ENCODE data around the gene HEPACAM. TPM values are rescaled to one million over a fixed set of nuclear protein-coding genes. Genes with fewer than 3 reads are reported as not detected.

The HEPACAM gene
- total RNA-seq, 4 donors from 2014 or later, result 0.40 to 0.70 TPM; not detected in 2

DNA sequence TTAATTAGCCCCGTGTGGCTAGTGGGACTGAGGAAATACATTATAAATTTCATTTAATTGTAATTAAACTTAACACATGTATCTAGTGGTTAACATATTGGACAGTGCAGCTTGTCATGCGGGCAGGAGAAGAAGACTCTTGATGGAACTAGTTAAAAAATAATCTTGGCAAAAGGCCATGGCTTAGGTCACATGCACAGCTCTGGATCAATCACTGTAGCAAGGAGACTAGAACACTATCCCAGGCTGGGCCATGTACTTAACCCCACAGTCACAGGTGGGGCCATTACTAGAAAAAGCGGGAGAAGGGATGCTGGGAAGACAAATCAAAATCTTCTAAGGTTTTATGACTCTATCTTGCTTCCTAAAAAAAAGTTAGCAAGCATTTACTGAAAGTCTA, 8.7 kb upstream of the HEPACAM start:
- no peak for TF ChIP-seq POLR2A (IDR thresholded peaks at IDR 0.05)
- TF ChIP-seq, protein P1, sequence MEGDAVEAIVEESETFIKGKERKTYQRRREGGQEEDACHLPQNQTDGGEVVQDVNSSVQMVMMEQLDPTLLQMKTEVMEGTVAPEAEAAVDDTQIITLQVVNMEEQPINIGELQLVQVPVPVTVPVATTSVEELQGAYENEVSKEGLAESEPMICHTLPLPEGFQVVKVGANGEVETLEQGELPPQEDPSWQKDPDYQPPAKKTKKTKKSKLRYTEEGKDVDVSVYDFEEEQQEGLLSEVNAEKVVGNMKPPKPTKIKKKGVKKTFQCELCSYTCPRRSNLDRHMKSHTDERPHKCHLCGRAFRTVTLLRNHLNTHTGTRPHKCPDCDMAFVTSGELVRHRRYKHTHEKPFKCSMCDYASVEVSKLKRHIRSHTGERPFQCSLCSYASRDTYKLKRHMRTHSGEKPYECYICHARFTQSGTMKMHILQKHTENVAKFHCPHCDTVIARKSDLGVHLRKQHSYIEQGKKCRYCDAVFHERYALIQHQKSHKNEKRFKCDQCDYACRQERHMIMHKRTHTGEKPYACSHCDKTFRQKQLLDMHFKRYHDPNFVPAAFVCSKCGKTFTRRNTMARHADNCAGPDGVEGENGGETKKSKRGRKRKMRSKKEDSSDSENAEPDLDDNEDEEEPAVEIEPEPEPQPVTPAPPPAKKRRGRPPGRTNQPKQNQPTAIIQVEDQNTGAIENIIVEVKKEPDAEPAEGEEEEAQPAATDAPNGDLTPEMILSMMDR (IDR thresholded peaks at IDR 0.05 in 4 of 5, conservative IDR thresholded peaks at IDR 0.05 in 1 of 5), result no peak
- Histone ChIP-seq H3K9me3 (no peaks in the 10 kb centered on the region), H3K27ac (no peak overlapping the region), H3K27me3 (no peaks in the 10 kb centered on the region), H3K36me3 (no peaks in the 10 kb centered on the region), H3K4me1 (no peaks in the 10 kb centered on the region), H3K4me3 (no peak overlapping the region)
- intact Hi-C loops (cut with DNase I; ENCODE audit: low total_unique reads), result no loop called here
- in situ Hi-C loops (cut with MboI; ENCODE audit: low sequenced_read_pairs in 4 of 4), result no loop called here
- ATAC-seq (no peak), DNase-seq (no peak)

DNA sequence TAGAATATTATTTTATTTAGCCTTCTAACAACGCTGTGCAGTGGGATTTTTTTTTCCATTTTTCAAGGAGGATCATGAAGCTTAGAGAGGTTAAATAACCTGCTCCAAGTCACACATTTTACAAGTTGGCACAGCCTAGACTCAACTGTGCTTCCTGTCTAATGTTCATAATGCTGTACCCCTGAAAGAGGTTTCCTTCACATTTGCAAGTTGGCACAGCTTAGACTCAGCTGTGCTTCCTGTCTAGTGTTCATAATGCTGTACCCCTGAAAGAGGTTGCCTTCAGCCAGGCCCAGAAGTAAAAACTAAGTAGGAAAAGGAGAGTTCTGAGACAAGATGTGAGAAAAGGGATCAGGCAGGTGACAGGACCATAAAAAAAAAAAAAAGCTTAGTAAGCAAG, 7.9 kb upstream of the HEPACAM start:
- DNase-seq (no peak), ATAC-seq (no peak)
- Histone ChIP-seq H3K9me3 (no peaks in the 10 kb centered on the region), H3K27ac (no peak overlapping the region), H3K27me3 (no peaks in the 10 kb centered on the region), H3K36me3 (no peaks in the 10 kb centered on the region), H3K4me1 (no peaks in the 10 kb centered on the region), H3K4me3 (no peak overlapping the region)
- TF ChIP-seq, protein P1 (IDR thresholded peaks at IDR 0.05 in 4 of 5, conservative IDR thresholded peaks at IDR 0.05 in 1 of 5), result no peak
- TF ChIP-seq POLR2A (IDR thresholded peaks at IDR 0.05), result no peak
- intact Hi-C loops (cut with DNase I; ENCODE audit: low total_unique reads), result no loop called here
- in situ Hi-C loops (cut with MboI; ENCODE audit: low sequenced_read_pairs in 4 of 4), result no loop called here

DNA sequence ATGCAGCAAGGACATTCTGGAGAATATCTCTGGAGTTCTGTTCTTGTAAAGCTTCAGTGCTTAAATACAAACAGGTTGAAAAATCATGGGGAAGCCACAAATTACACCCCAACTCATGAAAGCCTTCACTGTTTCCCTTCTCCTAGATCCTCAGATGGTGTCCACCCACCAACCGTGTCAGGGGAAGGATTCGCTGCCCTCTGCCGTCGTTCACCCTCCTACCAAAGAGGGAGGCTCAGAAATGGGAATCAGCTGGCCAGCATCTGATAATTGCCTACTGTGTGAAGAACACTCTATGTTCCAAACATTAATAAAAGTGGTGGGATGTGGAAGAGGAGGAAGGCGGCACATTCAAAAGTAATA, 7.4 kb upstream of the HEPACAM start:
- intact Hi-C loops (cut with DNase I; ENCODE audit: low total_unique reads) (no loop called here), in situ Hi-C loops (cut with MboI; ENCODE audit: low sequenced_read_pairs in 4 of 4) (no loop called here)
- no peaks in the 10 kb centered on the region for H3K36me3 ChIP-seq
- H3K4me1 ChIP-seq, result no peaks in the 10 kb centered on the region
- no peaks in the 10 kb centered on the region for H3K9me3 ChIP-seq
- TF ChIP-seq POLR2A (IDR thresholded peaks at IDR 0.05), result no peak
- TF ChIP-seq, protein P1 (IDR thresholded peaks at IDR 0.05 in 4 of 5, conservative IDR thresholded peaks at IDR 0.05 in 1 of 5), result no peak
- no peak for ATAC-seq
- H3K4me3 ChIP-seq, result no peak overlapping the region
- no peak overlapping the region for H3K27ac ChIP-seq
- no peak for DNase-seq
- H3K27me3 ChIP-seq, result no peaks in the 10 kb centered on the region

DNA sequence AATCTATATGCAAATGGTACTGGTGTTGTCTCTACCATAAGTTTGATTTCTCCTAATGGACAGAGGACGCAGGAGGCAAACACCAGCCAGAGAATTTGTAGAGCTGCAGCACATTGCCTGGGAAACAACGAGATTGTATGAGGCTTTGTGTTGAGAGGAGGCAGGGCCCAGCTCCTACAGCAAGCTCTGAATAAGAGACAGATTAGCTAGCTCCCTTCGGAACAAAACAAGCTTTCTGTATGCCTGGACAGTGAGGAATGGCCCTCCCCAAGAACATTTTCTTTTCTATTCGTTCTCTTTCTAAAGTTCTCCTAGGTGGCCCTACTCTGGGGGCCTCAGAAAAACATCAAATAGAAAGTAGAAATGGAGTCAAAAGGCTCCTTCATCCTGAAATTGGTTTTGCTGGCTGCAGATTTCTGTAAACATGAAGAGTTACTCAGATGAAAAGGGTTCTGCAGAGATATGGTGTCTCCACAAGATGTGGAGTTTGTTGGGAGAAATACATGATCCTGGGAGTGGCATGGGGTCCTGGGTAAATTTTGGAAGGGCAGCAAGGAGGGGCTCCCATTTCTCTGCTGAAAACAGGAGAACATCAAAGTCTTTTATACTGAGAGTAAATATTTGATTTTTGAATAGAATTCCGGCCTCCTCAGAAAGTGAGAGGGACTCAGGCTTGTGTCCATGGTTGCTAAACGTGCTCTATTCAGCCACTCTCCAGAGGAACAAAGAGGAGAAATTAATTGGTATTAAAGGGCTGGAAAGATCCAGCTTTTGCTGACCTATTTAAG, 6.8 kb upstream of the HEPACAM start:
- Histone ChIP-seq H3K4me1 (no peaks in the 10 kb centered on the region), H3K4me3 (no peak overlapping the region), H3K9me3 (no peaks in the 10 kb centered on the region), H3K27me3 (no peaks in the 10 kb centered on the region), H3K36me3 (no peaks in the 10 kb centered on the region), H3K27ac (no peak overlapping the region)
- no peak for ATAC-seq
- in situ Hi-C loops (cut with MboI; ENCODE audit: low sequenced_read_pairs in 4 of 4) (no loop called here), intact Hi-C loops (cut with DNase I; ENCODE audit: low total_unique reads) (no loop called here)
- no peak for DNase-seq
- no peak for TF ChIP-seq POLR2A (IDR thresholded peaks at IDR 0.05)
- TF ChIP-seq, protein P1 (IDR thresholded peaks at IDR 0.05 in 4 of 5, conservative IDR thresholded peaks at IDR 0.05 in 1 of 5), result no peak

DNA sequence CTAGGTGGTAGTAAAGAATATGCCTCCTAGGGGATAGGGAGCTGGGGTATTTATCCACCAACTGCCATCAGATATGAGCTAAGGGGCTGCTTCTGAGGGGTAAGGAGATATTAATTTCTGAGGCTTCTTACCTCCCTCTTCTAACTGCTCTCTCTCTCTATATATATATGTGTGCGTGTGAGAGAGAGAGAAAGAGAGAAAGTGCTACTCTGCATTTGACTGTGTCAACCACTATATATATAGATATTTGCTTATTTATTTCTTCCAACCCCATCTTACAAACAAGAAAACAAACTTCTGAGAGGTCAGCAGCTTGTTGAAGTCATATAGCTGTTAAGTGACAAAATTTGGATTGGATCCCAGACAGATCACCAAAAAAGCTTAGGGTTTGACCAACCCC, 5.9 kb upstream of the HEPACAM start:
- DNase-seq, result no peak
- no peaks in the 10 kb centered on the region for H3K36me3 ChIP-seq

More for the DNA sequence above, 5.9 kb upstream of the HEPACAM start:
- in situ Hi-C loops (cut with MboI; ENCODE audit: low sequenced_read_pairs in 4 of 4), result no loop called here
- intact Hi-C loops (cut with DNase I; ENCODE audit: low total_unique reads), result no loop called here
- no peak for TF ChIP-seq POLR2A (IDR thresholded peaks at IDR 0.05)
- TF ChIP-seq, protein P1 (IDR thresholded peaks at IDR 0.05 in 4 of 5, conservative IDR thresholded peaks at IDR 0.05 in 1 of 5), result no peak
- no peaks in the 10 kb centered on the region for H3K27me3 ChIP-seq
- no peak overlapping the region for H3K4me3 ChIP-seq
- H3K4me1 ChIP-seq, result no peaks in the 10 kb centered on the region
- H3K27ac ChIP-seq, result no peak overlapping the region
- no peaks in the 10 kb centered on the region for H3K9me3 ChIP-seq
- ATAC-seq, result no peak
